Lung (tissue), 12 donors: ENCODE data around the gene DTX4. TPM values are rescaled to one million over a fixed set of nuclear protein-coding genes. Genes with fewer than 3 reads are reported as not detected.

Experiments
- ATAC-seq: fragments of 200-7000 bp; cut with Tn5 transposase; one replicate; pipeline ENCODE4 v1.9.1; 2020; ENCODE audit warnings: moderate number of reproducible peaks; ENCODE audit not compliant: insufficient read depth, low FRiP score
- DNase-seq, 3 donors: peaks; one replicate each; pipeline ENCODE4 v3.0.0-alpha.2; 2013 to 2017
- H3K27ac ChIP-seq, 2 donors: one replicate each; pipeline ENCODE4 v1.5.1; 2013; ENCODE audit warnings: mild to moderate bottlenecking in 2 of 2, moderate library complexity in 2 of 2, control low read depth in 1 of 2, inconsistent platforms in 1 of 2, low read depth in 1 of 2, low read length in 1 of 2
- H3K27me3 ChIP-seq, 3 donors: one replicate each; pipeline ENCODE4 v1.5.1; 2013; ENCODE audit warnings: low read length in 2 of 3; ENCODE audit not compliant: control insufficient read depth in 3 of 3, insufficient read depth in 3 of 3
- H3K36me3 ChIP-seq, 4 donors: one replicate each; pipeline ENCODE4 v1.5.1; 2013; ENCODE audit warnings: low read length in 4 of 4, mild to moderate bottlenecking in 1 of 4, moderate library complexity in 1 of 4; ENCODE audit not compliant: control insufficient read depth in 4 of 4, insufficient read depth in 4 of 4
- H3K4me1 ChIP-seq, 5 donors: one replicate each; pipeline ENCODE4 v1.5.1; 2013; ENCODE audit warnings: low read length in 5 of 5, mild to moderate bottlenecking in 2 of 5, moderate library complexity in 1 of 5; ENCODE audit not compliant: control insufficient read depth in 5 of 5, insufficient read depth in 5 of 5
- H3K4me3 ChIP-seq: one replicate; pipeline ENCODE4 v1.5.1; 2013; ENCODE audit warnings: mild to moderate bottlenecking, control low read depth, moderate library complexity
- H3K9ac ChIP-seq, 2 donors: one replicate each; pipeline ENCODE4 v1.5.1; 2013; ENCODE audit warnings: low read length in 2 of 2, control low read depth in 1 of 2; ENCODE audit not compliant: insufficient read depth in 1 of 2
- H3K9me3 ChIP-seq, 4 donors: one replicate each; pipeline ENCODE4 v1.5.1; 2013; ENCODE audit warnings: low read length in 3 of 4, mild to moderate bottlenecking in 1 of 4, moderate library complexity in 1 of 4; ENCODE audit not compliant: control insufficient read depth in 4 of 4, insufficient read depth in 3 of 4
- WGBS, 2 donors: extraction: QIAGEN DNeasy Blood & Tissue Kit; methylation state at CpG; one replicate each; pipeline ENCODE4 v1.1.7; 2013; 5-methylcytosine and 5-hydroxymethylcytosine counted together
- polyA plus RNA-seq, 2 donors: library from polyadenylated mRNA; stranded (reverse); fragments of 200-250 nt; gene quantifications; one replicate each; pipeline ENCODE4 v1.2.1, GENCODE V29; 2013
- total RNA-seq, 2 donors: library from RNA; depleted of rRNA in 1 of 2; stranded (reverse); fragments of >200 nt in 1 of 2; gene quantifications; one replicate each; pipeline ENCODE4 v1.2.1, GENCODE V29; 2014 to 2021
- TF ChIP-seq, protein P1 (sequence below): IDR thresholded peaks from 2 replicates; pipeline ENCODE4 v1.5.1; 2012; ENCODE audit warnings: mild to moderate bottlenecking; ENCODE audit errors: control extremely low read depth, extremely low read depth
- donor health status: control.
- donor health status: control.
- donor health status: Bipolar disorder and iron deficiency.
- donor health status: healthy.
- donor health status: DM: yes; HTN: yes; CAD: no.

Gene DTX4
- total and polyA plus RNA-seq, 4 donors: 14.7 to 51.6 (median 34.8) TPM

- Histone ChIP-seq H3K4me1 (peaks cover 0 to 11% (median 1%) of the 10 kb centered on the region in 5 donors), H3K27ac (no peak overlapping the region), H3K9me3 (peaks cover 0 to 4% (median 0%) of the 10 kb centered on the region in 4 donors), H3K36me3 (no peaks in the 10 kb centered on the region), H3K4me3 (no peak overlapping the region), H3K9ac (no peak overlapping the region), H3K27me3 (no peaks in the 10 kb centered on the region)
- no peak for ATAC-seq
- WGBS, 2 donors: 60 to 77% methylated on average over 2 of the region's 2 CpGs
- TF ChIP-seq, protein P1, sequence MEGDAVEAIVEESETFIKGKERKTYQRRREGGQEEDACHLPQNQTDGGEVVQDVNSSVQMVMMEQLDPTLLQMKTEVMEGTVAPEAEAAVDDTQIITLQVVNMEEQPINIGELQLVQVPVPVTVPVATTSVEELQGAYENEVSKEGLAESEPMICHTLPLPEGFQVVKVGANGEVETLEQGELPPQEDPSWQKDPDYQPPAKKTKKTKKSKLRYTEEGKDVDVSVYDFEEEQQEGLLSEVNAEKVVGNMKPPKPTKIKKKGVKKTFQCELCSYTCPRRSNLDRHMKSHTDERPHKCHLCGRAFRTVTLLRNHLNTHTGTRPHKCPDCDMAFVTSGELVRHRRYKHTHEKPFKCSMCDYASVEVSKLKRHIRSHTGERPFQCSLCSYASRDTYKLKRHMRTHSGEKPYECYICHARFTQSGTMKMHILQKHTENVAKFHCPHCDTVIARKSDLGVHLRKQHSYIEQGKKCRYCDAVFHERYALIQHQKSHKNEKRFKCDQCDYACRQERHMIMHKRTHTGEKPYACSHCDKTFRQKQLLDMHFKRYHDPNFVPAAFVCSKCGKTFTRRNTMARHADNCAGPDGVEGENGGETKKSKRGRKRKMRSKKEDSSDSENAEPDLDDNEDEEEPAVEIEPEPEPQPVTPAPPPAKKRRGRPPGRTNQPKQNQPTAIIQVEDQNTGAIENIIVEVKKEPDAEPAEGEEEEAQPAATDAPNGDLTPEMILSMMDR: no peak
- DNase-seq: no peak
Measured at GRCh38 chr11:59218893-59219292, 47.0 kb downstream of the DTX4 start.

GRCh38 chr11:59219836-59220235 is 47.9 kb downstream of the DTX4 start:
- Histone ChIP-seq H3K9ac (no peak overlapping the region), H3K4me3 (no peak overlapping the region), H3K9me3 (peaks cover 0 to 4% (median 0%) of the 10 kb centered on the region in 4 donors), H3K4me1 (peaks cover 0 to 16% (median 0%) of the 10 kb centered on the region in 5 donors), H3K36me3 (no peaks in the 10 kb centered on the region), H3K27ac (no peak overlapping the region), H3K27me3 (no peaks in the 10 kb centered on the region)
- TF ChIP-seq, protein P1: no peak
- 80 to 84% methylated on average over 4 of the region's 4 CpGs for WGBS, 2 donors
- ATAC-seq (no peak), DNase-seq (no peak)

- Histone ChIP-seq H3K27me3 (peaks cover 0 to 1% (median 0%) of the 10 kb centered on the region in 3 donors), H3K4me1 (peaks cover 0 to 16% (median 0%) of the 10 kb centered on the region in 5 donors), H3K4me3 (no peak overlapping the region), H3K27ac (no peak overlapping the region), H3K9ac (no peak overlapping the region), H3K9me3 (peaks cover 0 to 4% (median 0%) of the 10 kb centered on the region in 4 donors), H3K36me3 (no peaks in the 10 kb centered on the region)
- TF ChIP-seq, protein P1: no peak
- DNase-seq: no peak
- 71 to 87% methylated on average over 4 of the region's 4 CpGs for WGBS, 2 donors
- no peak for ATAC-seq
Measured at GRCh38 chr11:59221441-59221840, 49.5 kb downstream of the DTX4 start.
